GM19467 (cell line): ENCODE data around the gene MISP3.
"Not testable (repeated sequence)": the region's sequence is repeated elsewhere in the genome, so short reads cannot be mapped to it uniquely, and the experiment has no call there.

Source experiments
- ATAC-seq: cut with Tn5 transposase; IDR thresholded peaks from one replicate; pipeline ENCODE4 v1.9.1; 2021; ENCODE audit warnings: mild to moderate bottlenecking, moderate library complexity; ENCODE audit not compliant: unreplicated experiment

The MISP3 gene

GRCh38 chr19:14072535-14073260 is at the start of gene MISP3:
Gene MISP3, plus strand, starts transcription at chr19:14072786. Its CDS starts 524 bp downstream, at chr19:14073310.
- no peak for ATAC-seq

- no peak for ATAC-seq
Observed at GRCh38 chr19:14023404-14024235, 49.0 kb upstream of the MISP3 start.

- ATAC-seq, result not testable (repeated sequence)
Observed at GRCh38 chr19:14026652-14027192, 45.9 kb upstream of the MISP3 start.

- no peak for ATAC-seq
Observed at GRCh38 chr19:14027856-14028450, 44.6 kb upstream of the MISP3 start, which contains the start of gene RLN3. Gene RLN3, plus strand, starts transcription at chr19:14028148. Its CDS starts 57 bp downstream, at chr19:14028205.

- no peak for ATAC-seq
Observed at GRCh38 chr19:14028901-14029300, 43.7 kb upstream of the MISP3 start.

- no peak for ATAC-seq
Observed at GRCh38 chr19:14030997-14031718, 41.4 kb upstream of the MISP3 start.

GRCh38 chr19:14031719-14032480 is 40.7 kb upstream of the MISP3 start, which contains the start of gene IL27RA:
Gene IL27RA, plus strand, starts transcription at chr19:14031762. Its CDS starts 111 bp downstream, at chr19:14031873.
- ATAC-seq, result peak; percentile 43

GRCh38 chr19:14033946-14034345 is 38.6 kb upstream of the MISP3 start:
- ATAC-seq, result no peak

GRCh38 chr19:14035159-14035558 is 37.4 kb upstream of the MISP3 start:
- ATAC-seq, result not testable (repeated sequence)

- no peak for ATAC-seq
Observed at GRCh38 chr19:14035706-14036105, 36.9 kb upstream of the MISP3 start.

- no peak for ATAC-seq
Observed at GRCh38 chr19:14039181-14039580, 33.4 kb upstream of the MISP3 start.

GRCh38 chr19:14042659-14043608 is 29.7 kb upstream of the MISP3 start:
- ATAC-seq, result not testable (repeated sequence)

GRCh38 chr19:14047866-14048265 is 24.7 kb upstream of the MISP3 start:
- not testable (repeated sequence) for ATAC-seq

- no peak for ATAC-seq
Observed at GRCh38 chr19:14048443-14049153, 24.0 kb upstream of the MISP3 start.

GRCh38 chr19:14050512-14050911 is 22.1 kb upstream of the MISP3 start:
- no peak for ATAC-seq

- not testable (repeated sequence) for ATAC-seq
Observed at GRCh38 chr19:14050961-14051360, 21.6 kb upstream of the MISP3 start.

GRCh38 chr19:14051980-14052379 is 20.6 kb upstream of the MISP3 start:
- no peak for ATAC-seq

- no peak for ATAC-seq
Observed at GRCh38 chr19:14052470-14052869, 20.1 kb upstream of the MISP3 start.
